Pons (tissue), 1 donor: ENCODE results near the gene KREMEN1.

ENCODE experiments used
- DNase-seq: peaks from one replicate; pipeline ENCODE4 v3.0.0-alpha.2; 2016; ENCODE audit warnings: low spot score

The KREMEN1 gene

GRCh38 chr22:29149841-29150555, 77.2 kb downstream of the KREMEN1 start:
- DNase-seq = peak; percentile 85

DNA sequence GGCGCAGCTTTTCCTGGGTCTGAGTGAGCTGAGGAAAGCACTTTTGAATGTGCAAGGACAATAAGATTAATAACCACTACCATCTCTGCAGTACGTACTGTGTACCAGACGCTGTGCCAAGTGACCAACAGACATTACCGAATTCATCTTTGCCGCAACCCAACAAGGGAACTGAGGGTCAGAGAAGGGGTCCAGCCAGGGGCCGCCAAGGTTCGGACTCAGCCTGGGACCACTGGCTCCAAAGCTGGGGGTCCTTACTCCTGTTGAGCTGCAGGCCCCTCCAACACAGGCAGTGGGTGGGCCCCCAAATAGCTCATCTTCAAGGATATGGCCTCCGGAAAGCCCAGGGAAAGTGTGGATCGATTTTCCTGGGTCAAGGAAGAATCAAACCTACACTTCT, 77.9 kb downstream of the KREMEN1 start:
- DNase-seq = no peak

- DNase-seq = no peak
These were observed 78.5 kb downstream of the KREMEN1 start for GRCh38 chr22:29151316-29151715.

- DNase-seq = peak; percentile 54
These were observed 79.5 kb downstream of the KREMEN1 start for GRCh38 chr22:29152045-29152953.

DNA sequence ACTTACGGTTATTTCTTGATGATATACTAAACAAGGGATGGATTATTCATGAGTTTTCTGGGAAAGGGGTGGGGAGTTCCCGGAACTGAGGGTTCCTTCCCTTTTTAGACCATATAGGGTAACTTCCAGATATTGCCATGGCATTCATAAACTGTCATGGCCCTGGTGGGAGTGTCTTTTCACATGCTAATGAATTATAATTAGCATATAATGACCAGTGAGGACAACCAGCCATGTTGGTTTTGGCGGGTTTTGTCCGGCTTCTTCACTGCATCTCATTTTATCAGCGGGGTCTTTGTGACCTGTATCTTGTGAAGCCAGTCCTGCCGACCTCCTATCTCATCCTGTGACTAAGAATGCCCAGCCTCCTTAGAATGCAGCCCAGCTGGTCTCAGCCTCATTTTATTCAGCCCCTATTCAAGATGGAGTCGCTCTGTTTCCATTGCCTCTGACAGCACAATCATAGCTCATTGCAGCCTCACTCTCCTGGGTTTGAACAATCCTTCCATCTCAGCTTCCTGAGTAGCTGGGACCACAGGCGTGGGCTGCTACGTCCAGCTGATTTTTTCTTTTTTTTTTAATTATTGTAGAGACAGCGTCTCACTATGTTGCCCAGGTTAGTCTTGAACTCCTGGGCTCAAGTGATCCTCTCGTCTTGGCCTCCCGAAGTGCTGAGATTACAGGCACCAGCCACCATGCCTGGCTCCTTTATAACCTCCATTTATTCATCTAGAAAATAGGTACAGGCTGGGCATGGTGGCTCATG, 80.3 kb downstream of the KREMEN1 start:
- DNase-seq = no peak

DNA sequence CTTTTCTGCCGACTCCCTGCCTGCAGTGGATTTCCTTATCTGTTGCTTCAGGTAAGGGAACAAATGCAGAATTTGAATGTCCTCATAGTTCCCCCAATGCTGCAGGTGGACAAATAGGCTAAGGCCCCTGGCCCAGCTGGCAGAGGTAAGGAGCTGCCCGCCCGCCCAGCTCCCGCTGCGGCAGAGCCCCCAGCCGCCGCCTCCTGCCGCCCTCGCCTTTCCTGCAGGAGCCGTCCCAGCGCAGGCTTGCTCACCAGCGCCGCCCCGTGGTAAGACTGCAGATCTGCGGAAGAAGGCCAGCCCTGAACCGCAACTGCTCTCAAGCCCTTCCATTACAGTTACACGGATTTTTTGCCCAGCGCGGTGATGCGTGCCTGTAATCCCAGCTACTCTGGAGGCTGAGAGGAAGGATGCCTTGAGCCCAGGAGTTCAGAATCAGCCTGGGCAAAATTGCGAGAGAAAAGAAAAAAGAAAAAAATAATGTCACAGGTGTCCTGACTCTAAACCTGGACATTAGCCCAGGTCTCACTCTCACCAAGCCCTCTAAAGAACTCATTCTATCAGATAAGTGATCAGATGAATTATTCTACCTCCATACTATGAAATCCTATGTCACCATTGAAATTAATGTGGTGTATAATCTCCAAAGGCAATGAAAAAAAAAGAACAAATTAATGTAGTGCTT, 81.7 kb downstream of the KREMEN1 start:
- peak; percentile 48 for DNase-seq

DNA sequence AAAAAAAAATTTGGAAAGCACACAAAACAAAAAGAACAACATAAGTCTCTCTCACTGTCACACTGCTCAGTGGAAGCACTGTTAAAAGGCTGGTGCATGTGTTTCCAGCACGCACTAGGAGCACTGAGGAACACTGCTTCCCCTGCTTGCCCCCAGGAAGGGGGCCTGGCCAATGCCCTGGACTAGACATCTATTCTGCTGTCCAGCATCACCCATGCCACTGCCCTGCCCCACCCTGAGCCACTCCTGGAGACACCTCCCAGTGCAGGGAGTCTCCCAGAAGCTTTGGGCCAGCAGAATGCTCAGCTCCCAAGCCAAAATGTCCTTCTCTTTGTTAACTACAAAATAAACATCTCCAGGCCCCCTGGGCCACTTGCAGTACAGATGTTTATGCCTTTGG, 83.1 kb downstream of the KREMEN1 start:
- no peak for DNase-seq

DNA sequence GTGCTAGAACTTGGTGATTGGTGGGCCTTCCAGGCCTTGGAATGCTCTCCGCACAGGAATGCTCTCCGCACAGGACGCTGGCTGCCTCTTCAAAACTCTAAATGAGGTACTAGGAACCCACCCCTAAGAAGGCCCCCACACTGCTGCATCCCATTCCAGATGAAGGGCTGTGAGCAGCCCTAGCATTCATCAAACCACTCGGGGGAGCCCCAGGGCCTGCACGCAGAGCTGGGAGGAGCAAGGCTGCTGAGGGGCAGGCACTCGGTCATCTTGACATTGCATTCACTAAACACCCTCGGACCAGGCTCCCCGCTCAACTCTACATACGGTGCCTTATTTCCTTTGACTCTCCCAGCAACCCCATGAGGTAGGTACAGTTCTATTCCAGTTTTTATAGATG, 83.7 kb downstream of the KREMEN1 start:
- no peak for DNase-seq

DNA sequence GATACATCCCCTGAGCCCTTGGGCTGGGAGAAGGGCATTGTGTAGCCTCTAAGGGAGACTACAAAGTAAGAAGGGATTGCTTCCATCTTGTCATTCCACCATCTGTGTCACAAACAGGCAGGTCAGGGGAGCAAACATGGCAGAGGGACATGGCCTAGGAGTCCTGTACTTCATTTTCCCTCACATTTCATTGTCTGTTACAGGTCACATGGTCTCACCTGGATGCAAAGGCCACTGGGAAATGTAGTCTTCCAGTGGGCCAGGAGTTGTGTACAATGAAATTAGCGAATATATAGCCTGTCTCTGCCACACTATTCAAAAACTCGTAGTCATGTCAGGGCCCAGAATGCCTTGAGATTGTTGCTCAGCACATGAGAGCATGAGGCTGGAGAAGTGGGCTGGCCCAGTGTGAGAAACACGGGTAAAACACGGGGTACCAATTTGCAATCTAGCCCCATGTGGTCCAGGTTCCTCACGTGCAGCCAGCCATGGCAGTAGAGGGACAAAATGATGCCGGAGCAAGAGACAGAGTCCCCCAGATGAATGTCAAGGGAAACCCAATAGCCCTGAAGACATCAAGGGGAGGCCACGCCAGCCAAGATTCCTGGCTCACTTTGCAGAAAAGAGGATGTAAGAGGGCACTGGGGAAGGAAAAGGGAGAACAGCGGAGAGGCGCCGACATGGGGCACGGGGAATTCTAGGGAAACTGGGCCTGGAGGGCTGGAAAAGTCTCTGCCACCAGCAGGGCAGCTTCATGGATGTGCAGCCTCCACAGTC, 85.1 kb downstream of the KREMEN1 start:
- DNase-seq = no peak

DNA sequence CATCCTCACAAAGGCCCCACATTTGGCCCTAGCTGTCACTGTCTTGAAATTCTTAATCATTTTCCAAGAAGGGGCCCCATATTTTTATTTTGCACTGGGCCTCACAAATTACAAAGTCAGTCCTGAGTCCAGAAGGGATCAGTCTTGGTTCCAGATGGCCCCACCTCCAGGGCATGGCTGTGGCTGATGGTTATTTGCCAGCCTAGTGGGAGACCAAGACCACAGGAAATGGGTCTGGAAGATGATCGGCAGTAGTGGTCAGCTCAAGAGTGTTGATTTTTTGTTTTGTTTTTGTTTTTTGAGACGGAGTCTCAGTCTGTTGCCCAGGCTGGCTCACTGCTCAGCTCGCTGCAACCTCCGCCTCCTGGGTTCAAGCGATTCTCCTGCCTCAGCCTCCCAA, 85.7 kb downstream of the KREMEN1 start:
- no peak for DNase-seq

DNA sequence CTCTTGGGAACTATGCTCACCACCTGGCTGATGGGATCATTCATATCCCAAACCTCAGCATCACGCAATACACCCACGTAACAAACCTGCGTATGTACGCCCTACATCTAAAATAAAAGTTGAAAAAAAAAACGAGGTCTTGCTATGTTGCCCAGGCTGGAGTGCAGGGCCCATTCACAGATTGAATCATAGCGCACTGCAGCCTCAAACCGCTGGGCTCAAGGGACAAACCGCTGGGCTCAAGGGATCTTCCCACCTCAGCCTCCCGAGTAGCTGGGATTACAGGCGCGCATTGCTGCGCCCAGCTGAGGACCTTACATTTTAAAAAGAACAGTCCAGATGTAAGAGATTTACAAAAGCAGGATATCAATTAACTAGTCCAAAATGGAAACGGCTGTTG, 91.0 kb downstream of the KREMEN1 start:
- no peak for DNase-seq

- DNase-seq = no peak
These were observed 92.7 kb downstream of the KREMEN1 start for GRCh38 chr22:29165321-29166060.

DNA sequence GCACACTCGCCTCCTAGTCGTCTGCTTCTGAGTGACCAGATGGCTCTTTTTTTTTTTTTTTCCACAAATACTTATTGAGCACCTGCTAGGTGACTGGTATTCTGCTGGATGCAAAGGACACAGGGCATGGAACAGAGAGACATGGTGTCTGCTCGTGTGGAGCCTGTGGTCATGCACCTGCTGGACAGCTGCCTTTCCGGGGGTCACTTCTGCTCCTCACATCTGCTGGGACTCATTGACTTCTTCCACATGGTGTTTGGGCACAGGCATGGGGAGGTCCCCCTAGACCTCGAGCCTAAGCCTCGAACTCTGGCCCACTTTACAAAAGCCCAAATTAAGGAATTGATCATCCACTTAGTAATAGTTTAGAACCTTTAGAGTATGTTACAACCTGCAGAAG, 93.3 kb downstream of the KREMEN1 start:
- DNase-seq = no peak

DNA sequence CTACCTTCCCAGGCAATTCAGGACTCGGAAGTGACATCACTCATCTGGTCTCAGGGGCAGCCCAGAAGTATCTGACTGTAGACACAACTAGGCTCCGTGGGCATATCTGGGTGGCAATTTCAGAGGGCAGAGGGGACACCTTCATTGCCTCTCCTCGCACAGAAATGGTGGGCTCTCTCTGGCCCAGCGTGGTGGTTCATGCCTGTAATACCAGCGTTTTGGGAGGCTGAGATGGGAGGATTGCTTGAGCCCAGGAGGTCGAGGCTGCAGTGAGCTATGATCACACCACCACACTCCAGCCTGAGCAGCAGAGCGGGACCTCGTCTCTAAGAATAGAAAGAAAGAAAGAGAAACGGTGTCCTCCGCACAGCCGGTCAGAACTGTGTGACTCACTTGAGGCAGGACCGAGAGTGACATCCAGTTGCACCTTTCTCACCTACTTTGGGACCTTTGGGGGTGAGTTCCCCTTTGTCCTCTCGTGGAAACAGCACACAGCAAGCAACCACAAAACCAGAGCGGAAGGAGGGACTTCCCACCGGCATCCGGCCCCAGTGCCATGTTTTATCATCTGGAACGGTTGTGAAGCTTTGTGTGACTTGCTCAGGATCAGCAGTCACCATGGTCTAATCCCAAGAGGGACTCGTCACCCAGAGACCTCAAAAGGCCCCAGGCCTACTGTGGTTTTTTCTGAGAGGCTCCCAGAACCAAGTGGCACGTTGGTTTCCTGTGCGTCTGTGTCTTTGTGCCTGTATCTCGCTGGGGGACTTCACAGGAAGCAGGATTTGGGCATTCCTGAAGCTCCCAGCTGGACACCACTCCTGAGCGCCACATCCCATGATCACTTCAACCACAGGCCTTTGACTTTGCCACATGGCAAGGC, 94.4 kb downstream of the KREMEN1 start:
- no peak for DNase-seq

DNA sequence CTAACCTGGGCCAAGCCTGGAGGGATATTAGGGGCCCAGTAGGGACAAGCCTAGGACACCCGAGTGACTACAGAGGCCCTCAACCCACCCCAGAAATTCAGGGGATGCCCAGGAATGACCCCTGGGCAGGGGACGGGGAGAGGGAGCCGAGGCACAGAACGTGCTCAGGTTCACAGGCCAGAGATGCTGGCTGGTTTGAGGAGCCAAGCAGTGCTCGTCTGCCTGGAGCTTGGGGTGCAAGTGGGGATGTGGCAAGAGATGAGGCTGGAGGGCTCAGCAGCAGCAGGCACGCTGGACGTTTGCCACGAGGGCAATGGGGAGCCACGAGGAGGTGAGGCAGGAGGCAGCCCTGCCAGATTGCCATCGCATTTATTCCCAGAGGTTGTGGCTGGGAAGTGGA, 98.9 kb downstream of the KREMEN1 start:
- no peak for DNase-seq

- DNase-seq = no peak
These were observed 99.4 kb downstream of the KREMEN1 start for GRCh38 chr22:29172216-29172615.

DNA sequence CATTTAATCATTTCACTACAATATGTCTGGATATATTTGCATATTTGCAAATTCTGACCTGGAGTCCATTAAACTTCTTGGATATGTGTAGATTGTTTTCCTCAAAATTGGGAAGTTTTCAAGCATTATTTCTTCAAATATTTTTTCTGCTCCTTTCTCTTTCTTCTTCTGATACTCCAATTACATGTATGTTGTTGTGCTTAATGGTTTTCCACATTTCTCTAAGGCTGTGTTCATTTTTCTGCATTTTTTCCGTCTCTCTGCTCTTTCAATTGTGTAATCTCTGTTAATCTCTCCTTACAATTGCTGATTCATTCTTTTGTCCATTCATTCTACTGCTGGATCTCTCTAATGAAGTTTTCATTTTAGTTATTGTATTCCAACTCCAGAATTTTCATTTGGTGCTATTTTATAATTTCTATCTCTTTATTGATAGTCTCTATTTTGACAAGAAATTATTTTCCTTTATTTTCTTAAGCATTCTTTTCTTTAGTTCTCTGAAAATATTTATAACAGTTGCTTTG, 102.5 kb downstream of the KREMEN1 start:
- DNase-seq = no peak

- DNase-seq = peak; percentile 39
These were observed 111.4 kb downstream of the KREMEN1 start for GRCh38 chr22:29183971-29184848.
